Gastroesophageal sphincter (tissue), 3 donors: ENCODE results near the gene BST1.

ENCODE experiments used
- EP300 ChIP-seq: sonication (generic); formaldehyde crosslinking; IDR thresholded peaks from one replicate; pipeline ENCODE4 v1.6.1; 2017; ENCODE audit warnings: antibody characterized with exemption, mild to moderate bottlenecking
- POLR2A ChIP-seq, 2 donors: fragments of 450-650 bp; IDR thresholded peaks; one replicate each; pipeline ENCODE4 v1.6.1; 2017; ENCODE audit warnings: antibody characterized with exemption in 2 of 2, mild to moderate bottlenecking in 2 of 2, moderate library complexity in 1 of 2
- POLR2AphosphoS5 ChIP-seq: sonication (generic); formaldehyde crosslinking; IDR thresholded peaks from one replicate; pipeline ENCODE4 v1.6.1; 2017; ENCODE audit warnings: antibody characterized with exemption
- TF ChIP-seq, protein P1 (sequence below), 4 experiments: fragments of 200-600 bp in 2 of 4; fragments of 450-650 bp in 2 of 4; sonication (generic) in 1 of 4; IDR thresholded peaks; one replicate each; pipeline ENCODE4 v1.5.1; 2017 to 2019; ENCODE audit warnings: antibody characterized with exemption in 4 of 4, mild to moderate bottlenecking in 2 of 4, moderate library complexity in 2 of 4

DNA sequence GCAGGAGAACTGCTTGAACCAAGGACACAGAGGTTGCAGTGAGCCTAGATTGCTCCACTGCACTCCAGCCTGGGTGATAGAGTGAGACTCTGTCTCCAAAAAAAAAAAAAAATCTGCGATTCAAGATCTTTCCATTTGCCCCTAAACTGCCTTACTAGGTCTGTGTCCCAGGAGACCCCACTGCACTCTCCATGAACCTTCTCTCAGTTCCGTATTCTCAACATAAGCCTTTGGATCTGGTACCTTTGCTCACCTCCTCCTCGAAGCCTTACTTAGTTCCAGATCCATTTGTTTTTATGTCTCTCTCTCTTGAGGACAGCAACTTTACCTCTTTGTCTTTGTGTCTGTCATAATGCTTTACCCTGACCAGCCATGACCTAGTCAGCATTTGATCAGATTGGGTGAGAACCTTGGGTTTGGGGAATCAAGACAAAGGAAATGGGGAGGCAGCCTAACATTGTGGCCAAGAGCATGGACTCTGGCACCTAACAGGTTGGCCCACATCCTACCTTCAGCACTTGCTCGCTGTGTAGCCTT lies 33.7 kb downstream of the BST1 start:
- TF ChIP-seq, protein P1, sequence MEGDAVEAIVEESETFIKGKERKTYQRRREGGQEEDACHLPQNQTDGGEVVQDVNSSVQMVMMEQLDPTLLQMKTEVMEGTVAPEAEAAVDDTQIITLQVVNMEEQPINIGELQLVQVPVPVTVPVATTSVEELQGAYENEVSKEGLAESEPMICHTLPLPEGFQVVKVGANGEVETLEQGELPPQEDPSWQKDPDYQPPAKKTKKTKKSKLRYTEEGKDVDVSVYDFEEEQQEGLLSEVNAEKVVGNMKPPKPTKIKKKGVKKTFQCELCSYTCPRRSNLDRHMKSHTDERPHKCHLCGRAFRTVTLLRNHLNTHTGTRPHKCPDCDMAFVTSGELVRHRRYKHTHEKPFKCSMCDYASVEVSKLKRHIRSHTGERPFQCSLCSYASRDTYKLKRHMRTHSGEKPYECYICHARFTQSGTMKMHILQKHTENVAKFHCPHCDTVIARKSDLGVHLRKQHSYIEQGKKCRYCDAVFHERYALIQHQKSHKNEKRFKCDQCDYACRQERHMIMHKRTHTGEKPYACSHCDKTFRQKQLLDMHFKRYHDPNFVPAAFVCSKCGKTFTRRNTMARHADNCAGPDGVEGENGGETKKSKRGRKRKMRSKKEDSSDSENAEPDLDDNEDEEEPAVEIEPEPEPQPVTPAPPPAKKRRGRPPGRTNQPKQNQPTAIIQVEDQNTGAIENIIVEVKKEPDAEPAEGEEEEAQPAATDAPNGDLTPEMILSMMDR (IDR thresholded peaks at IDR 0.05) = no peak
- TF ChIP-seq POLR2A (IDR thresholded peaks at IDR 0.05) (no peak), POLR2AphosphoS5 (no peak), EP300 (no peak)
